Measurements from ENCODE around the gene TBX5. TPM values are rescaled to one million over a fixed set of nuclear protein-coding genes. Genes with fewer than 3 reads are reported as not detected.

TBX5 gene
- total and polyA plus RNA-seq, 12 donors: 0.07 to 0.27 (median 0.14) TPM; not detected in 8

- H3K36me3 ChIP-seq (replicated peaks in 1 of 2): no peaks in the 10 kb centered on the region
- 68 to 76% (median 72%) methylated on average over 6 of the region's 6 CpGs for WGBS, 4 donors
- H3K4me1 ChIP-seq (replicated peaks in 1 of 2): no peaks in the 10 kb centered on the region
- H3K27me3 ChIP-seq: no peaks in the 10 kb centered on the region
- TF ChIP-seq POLR2A (IDR thresholded peaks at IDR 0.05): no peak
- TF ChIP-seq CTCF (IDR thresholded peaks at IDR 0.05): no peak
- no peak overlapping the region for H3K27ac ChIP-seq
- DNase-seq: no peak
- no peak overlapping the region for H3K4me3 ChIP-seq
- H3K9me3 ChIP-seq (replicated peaks in 1 of 3): no peaks in the 10 kb centered on the region
- intact Hi-C loops (cut with DNase I): no loop called here
These were observed 64.3 kb downstream of the TBX5 start for GRCh38 chr12:114341635-114342034.

- H3K9me3 ChIP-seq (replicated peaks in 1 of 3): no peaks in the 10 kb centered on the region
- DNase-seq: no peak
- intact Hi-C loops (cut with DNase I): no loop called here
- TF ChIP-seq POLR2A (IDR thresholded peaks at IDR 0.05) (no peak), CTCF (IDR thresholded peaks at IDR 0.05) (no peak)
- H3K27me3 ChIP-seq: peaks cover 5% of the 10 kb centered on the region
- no peaks in the 10 kb centered on the region for H3K4me1 ChIP-seq (replicated peaks in 1 of 2)
- WGBS, 4 donors: 51 to 67% (median 64%) methylated on average over 3 of the region's 3 CpGs
- H3K27ac ChIP-seq: no peak overlapping the region
- no peaks in the 10 kb centered on the region for H3K36me3 ChIP-seq (replicated peaks in 1 of 2)
- no peak overlapping the region for H3K4me3 ChIP-seq
These were observed 65.7 kb downstream of the TBX5 start for GRCh38 chr12:114340231-114340630.

GRCh38 chr12:114339626-114340025 lies 66.3 kb downstream of the TBX5 start:
- H3K27me3 ChIP-seq: peaks cover 5% of the 10 kb centered on the region
- 52 to 70% (median 66%) methylated on average over 2 of the region's 2 CpGs for WGBS, 4 donors
- DNase-seq: no peak
- no peak overlapping the region for H3K4me3 ChIP-seq
- no peaks in the 10 kb centered on the region for H3K9me3 ChIP-seq (replicated peaks in 1 of 3)
- no peak for TF ChIP-seq POLR2A (IDR thresholded peaks at IDR 0.05)
- TF ChIP-seq CTCF (IDR thresholded peaks at IDR 0.05): no peak
- no peaks in the 10 kb centered on the region for H3K4me1 ChIP-seq (replicated peaks in 1 of 2)
- H3K36me3 ChIP-seq (replicated peaks in 1 of 2): no peaks in the 10 kb centered on the region
- H3K27ac ChIP-seq: no peak overlapping the region
- intact Hi-C loops (cut with DNase I): no loop called here

DNA sequence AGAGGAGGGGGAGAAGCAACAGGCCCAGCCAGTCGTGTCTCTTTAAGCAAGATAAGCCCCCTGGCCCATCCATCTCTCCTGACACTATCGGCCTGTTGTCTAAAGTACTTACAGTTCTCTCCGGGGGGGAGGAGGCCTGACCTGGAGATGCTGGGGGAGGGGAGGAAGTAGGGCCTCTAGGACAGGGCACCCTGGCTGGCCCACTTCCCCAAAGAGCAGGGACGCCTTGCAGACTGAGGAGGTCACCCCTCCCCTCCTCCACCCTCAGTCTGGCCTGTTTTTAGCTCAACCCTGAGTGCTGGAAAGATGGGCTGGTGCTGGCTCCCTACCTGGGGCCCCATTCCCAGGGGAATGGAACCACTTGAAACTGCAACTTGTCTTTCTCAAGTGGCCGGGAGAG lies 70.3 kb downstream of the TBX5 start:
- intact Hi-C loops (cut with DNase I): no loop called here
- Histone ChIP-seq H3K9me3 (replicated peaks in 1 of 3) (no peaks in the 10 kb centered on the region), H3K36me3 (replicated peaks in 1 of 2) (no peaks in the 10 kb centered on the region), H3K4me1 (replicated peaks in 1 of 2) (no peaks in the 10 kb centered on the region), H3K27me3 (peaks cover 5% of the 10 kb centered on the region), H3K27ac (no peak overlapping the region), H3K4me3 (no peak overlapping the region)
- DNase-seq: no peak
- 18 to 32% (median 20%) methylated on average over 5 of the region's 5 CpGs for WGBS, 4 donors
- TF ChIP-seq CTCF (IDR thresholded peaks at IDR 0.05): no peak
- no peak for TF ChIP-seq POLR2A (IDR thresholded peaks at IDR 0.05)
